Measurements from ENCODE around the gene RPL39.
"Not testable (repeated sequence)": the region's sequence is repeated elsewhere in the genome, so short reads cannot be mapped to it uniquely, and the experiment has no call there.

RPL39 gene

DNA sequence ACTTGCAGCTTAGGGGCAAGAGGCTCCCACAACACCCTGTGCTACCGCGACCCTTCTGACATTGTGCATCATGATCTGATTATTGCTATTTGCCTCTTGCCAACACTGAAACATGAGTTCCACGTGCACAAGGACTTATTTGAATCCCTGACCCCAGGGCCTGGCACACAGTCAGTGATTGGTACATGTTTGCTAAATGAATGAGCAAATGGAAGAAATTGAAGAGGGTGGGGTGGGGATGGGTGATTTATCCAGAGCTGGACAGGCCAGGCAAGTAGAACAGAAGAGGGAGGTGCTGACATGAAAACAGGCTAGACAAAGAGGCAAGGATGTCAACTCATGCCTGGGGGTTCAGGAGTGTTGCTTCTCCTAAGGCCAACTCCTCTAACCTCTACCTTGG, 24.9 kb upstream of the RPL39 start:
- no peak overlapping the region for H3K4me3 ChIP-seq (ENCODE audit: insufficient read depth, low read length, poor library complexity, severe bottlenecking)
- no peak overlapping the region for H2AFZ ChIP-seq (ENCODE audit: low read depth, low read length, severe bottlenecking)
- TF ChIP-seq EZH2phosphoT487 (conservative IDR thresholded peaks at IDR 0.05; ENCODE audit: low read length) = no peak
- TF ChIP-seq, protein P1, sequence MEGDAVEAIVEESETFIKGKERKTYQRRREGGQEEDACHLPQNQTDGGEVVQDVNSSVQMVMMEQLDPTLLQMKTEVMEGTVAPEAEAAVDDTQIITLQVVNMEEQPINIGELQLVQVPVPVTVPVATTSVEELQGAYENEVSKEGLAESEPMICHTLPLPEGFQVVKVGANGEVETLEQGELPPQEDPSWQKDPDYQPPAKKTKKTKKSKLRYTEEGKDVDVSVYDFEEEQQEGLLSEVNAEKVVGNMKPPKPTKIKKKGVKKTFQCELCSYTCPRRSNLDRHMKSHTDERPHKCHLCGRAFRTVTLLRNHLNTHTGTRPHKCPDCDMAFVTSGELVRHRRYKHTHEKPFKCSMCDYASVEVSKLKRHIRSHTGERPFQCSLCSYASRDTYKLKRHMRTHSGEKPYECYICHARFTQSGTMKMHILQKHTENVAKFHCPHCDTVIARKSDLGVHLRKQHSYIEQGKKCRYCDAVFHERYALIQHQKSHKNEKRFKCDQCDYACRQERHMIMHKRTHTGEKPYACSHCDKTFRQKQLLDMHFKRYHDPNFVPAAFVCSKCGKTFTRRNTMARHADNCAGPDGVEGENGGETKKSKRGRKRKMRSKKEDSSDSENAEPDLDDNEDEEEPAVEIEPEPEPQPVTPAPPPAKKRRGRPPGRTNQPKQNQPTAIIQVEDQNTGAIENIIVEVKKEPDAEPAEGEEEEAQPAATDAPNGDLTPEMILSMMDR (IDR thresholded peaks at IDR 0.05; ENCODE audit: insufficient read depth, low read length, poor library complexity, severe bottlenecking) = no peak
- no peak overlapping the region for H3K9ac ChIP-seq (ENCODE audit: low read length)
- H3K27me3 ChIP-seq (ENCODE audit: low read length) = no peaks in the 10 kb centered on the region
- H3K9me3 ChIP-seq (ENCODE audit: insufficient read depth, low read length) = no peaks in the 10 kb centered on the region
- no peak overlapping the region for H3K27ac ChIP-seq (ENCODE audit: low read depth, low read length)
- H3K4me2 ChIP-seq (ENCODE audit: low read depth, low read length, poor library complexity, severe bottlenecking) = no peak overlapping the region
- no peaks in the 10 kb centered on the region for H3K36me3 ChIP-seq (ENCODE audit: low read length)
- no peaks in the 10 kb centered on the region for H4K20me1 ChIP-seq (ENCODE audit: low read depth, low read length)
- no peaks in the 10 kb centered on the region for H3F3A ChIP-seq (ENCODE audit: insufficient read depth)
- no peaks in the 10 kb centered on the region for H3K9me2 ChIP-seq (replicated peaks; ENCODE audit: insufficient read depth, low read length)
- H3K79me2 ChIP-seq (ENCODE audit: insufficient read depth, low read length) = no peaks in the 10 kb centered on the region

DNA sequence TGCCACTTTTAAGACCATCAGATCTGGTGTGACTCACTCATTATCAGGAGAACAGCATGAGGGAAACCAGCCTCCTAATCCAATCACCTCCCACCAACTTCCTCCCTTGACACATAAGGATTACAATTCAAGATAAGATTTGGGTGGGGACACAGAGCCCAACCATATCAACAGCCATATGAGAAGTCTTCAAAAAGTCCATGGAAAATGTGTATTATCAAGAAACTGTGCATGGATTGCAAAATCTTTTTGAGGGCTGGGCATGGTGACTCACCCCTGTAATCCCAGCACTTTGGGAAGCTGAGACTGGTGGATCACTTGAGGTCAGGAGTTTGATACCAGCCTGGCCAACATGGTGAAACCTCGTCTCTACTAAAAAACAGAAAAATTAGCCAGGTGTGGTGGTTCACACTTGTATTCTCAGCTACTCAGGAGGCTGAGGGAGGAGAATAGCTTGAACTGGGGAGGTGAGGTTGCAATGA, 17.8 kb upstream of the RPL39 start:
- TF ChIP-seq, protein P1 (IDR thresholded peaks at IDR 0.05; ENCODE audit: insufficient read depth, low read length, poor library complexity, severe bottlenecking) = no peak
- no peak for TF ChIP-seq EZH2phosphoT487 (conservative IDR thresholded peaks at IDR 0.05; ENCODE audit: low read length)
- Histone ChIP-seq H3K9me3 (ENCODE audit: insufficient read depth, low read length) (no peaks in the 10 kb centered on the region), H3K9ac (ENCODE audit: low read length) (no peak overlapping the region), H3K36me3 (ENCODE audit: low read length) (no peaks in the 10 kb centered on the region), H3K4me2 (ENCODE audit: low read depth, low read length, poor library complexity, severe bottlenecking) (no peak overlapping the region), H3K27me3 (ENCODE audit: low read length) (no peaks in the 10 kb centered on the region), H3K27ac (ENCODE audit: low read depth, low read length) (no peak overlapping the region), H3F3A (ENCODE audit: insufficient read depth) (no peaks in the 10 kb centered on the region), H3K9me2 (replicated peaks; ENCODE audit: insufficient read depth, low read length) (no peaks in the 10 kb centered on the region), H4K20me1 (ENCODE audit: low read depth, low read length) (no peaks in the 10 kb centered on the region), H3K4me3 (ENCODE audit: insufficient read depth, low read length, poor library complexity, severe bottlenecking) (no peak overlapping the region), H2AFZ (ENCODE audit: low read depth, low read length, severe bottlenecking) (no peak overlapping the region), H3K79me2 (ENCODE audit: insufficient read depth, low read length) (no peaks in the 10 kb centered on the region)

DNA sequence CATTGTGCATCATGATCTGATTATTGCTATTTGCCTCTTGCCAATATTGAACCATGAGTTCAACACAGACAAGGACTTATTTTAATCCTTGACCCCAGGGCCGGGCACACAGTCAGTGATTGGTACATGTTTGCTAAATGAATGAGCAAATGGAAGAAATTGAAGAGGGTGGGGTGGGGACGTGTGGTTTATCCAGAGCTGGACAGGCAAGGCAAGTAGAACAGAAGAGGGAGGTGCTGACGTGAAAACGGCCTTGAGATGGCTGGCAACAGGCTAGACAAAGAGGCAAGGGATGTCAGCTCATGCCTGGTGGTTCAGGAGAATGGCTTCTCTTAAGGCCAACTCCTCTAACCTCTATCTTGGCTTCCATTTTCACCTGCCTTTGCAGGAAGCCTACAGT, 17.0 kb upstream of the RPL39 start:
- H3K9me3 ChIP-seq (ENCODE audit: insufficient read depth, low read length); H3K27me3 ChIP-seq (ENCODE audit: low read length); H3K9ac ChIP-seq (ENCODE audit: low read length); H3F3A ChIP-seq (ENCODE audit: insufficient read depth); H3K36me3 ChIP-seq (ENCODE audit: low read length); H4K20me1 ChIP-seq (ENCODE audit: low read depth, low read length); H3K9me2 ChIP-seq (replicated peaks; ENCODE audit: insufficient read depth, low read length); H2AFZ ChIP-seq (ENCODE audit: low read depth, low read length, severe bottlenecking); H3K4me2 ChIP-seq (ENCODE audit: low read depth, low read length, poor library complexity, severe bottlenecking); H3K4me3 ChIP-seq (ENCODE audit: insufficient read depth, low read length, poor library complexity, severe bottlenecking); H3K79me2 ChIP-seq (ENCODE audit: insufficient read depth, low read length); H3K27ac ChIP-seq (ENCODE audit: low read depth, low read length): not testable (repeated sequence)

DNA sequence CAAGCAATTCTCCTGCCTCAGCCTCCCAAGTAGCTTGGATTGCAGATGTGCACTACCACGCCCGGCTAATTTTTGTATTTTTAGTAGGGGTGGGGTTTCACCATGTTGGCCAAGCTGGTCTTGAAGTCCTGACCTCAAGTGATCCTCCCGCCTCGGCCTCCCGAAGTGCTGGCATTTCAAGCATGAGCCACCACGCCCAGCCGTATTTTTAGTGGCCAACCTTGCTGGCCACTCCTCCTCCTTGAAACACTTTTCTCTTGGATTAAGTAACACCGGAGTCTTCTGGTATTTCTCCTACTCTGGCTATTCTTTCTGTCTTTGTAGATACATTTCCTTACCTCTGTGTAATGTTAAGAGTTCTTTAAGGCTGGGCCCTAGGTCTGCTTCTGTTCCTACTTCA, 11.1 kb upstream of the RPL39 start:
- Histone ChIP-seq H3K4me3 (ENCODE audit: insufficient read depth, low read length, poor library complexity, severe bottlenecking) (no peak overlapping the region), H3K9me3 (ENCODE audit: insufficient read depth, low read length) (no peaks in the 10 kb centered on the region), H4K20me1 (ENCODE audit: low read depth, low read length) (no peaks in the 10 kb centered on the region), H3K27me3 (ENCODE audit: low read length) (no peaks in the 10 kb centered on the region), H3F3A (ENCODE audit: insufficient read depth) (no peaks in the 10 kb centered on the region), H3K27ac (ENCODE audit: low read depth, low read length) (no peak overlapping the region), H3K36me3 (ENCODE audit: low read length) (no peaks in the 10 kb centered on the region), H3K9me2 (replicated peaks; ENCODE audit: insufficient read depth, low read length) (no peaks in the 10 kb centered on the region), H3K4me2 (ENCODE audit: low read depth, low read length, poor library complexity, severe bottlenecking) (no peak overlapping the region), H2AFZ (ENCODE audit: low read depth, low read length, severe bottlenecking) (no peak overlapping the region), H3K9ac (ENCODE audit: low read length) (no peak overlapping the region), H3K79me2 (ENCODE audit: insufficient read depth, low read length) (no peaks in the 10 kb centered on the region)
- no peak for TF ChIP-seq EZH2phosphoT487 (conservative IDR thresholded peaks at IDR 0.05; ENCODE audit: low read length)
- TF ChIP-seq, protein P1 (IDR thresholded peaks at IDR 0.05; ENCODE audit: insufficient read depth, low read length, poor library complexity, severe bottlenecking) = no peak

Data from SU-DHL-6 (cell line).